ENCODE measurements around the gene SLC35F4. TPM values are rescaled to one million over a fixed set of nuclear protein-coding genes. Genes with fewer than 3 reads are reported as not detected.
"Not testable (repeated sequence)": the region's sequence is repeated elsewhere in the genome, so short reads cannot be mapped to it uniquely, and the experiment has no call there.

Gene SLC35F4
- total RNA-seq, 1 donor from 2014 or later = not detected

- DNase-seq (ENCODE audit: low spot score) = no peak
Measured at GRCh38 chr14:57729208-57730187, 136.4 kb downstream of the SLC35F4 start.

DNA sequence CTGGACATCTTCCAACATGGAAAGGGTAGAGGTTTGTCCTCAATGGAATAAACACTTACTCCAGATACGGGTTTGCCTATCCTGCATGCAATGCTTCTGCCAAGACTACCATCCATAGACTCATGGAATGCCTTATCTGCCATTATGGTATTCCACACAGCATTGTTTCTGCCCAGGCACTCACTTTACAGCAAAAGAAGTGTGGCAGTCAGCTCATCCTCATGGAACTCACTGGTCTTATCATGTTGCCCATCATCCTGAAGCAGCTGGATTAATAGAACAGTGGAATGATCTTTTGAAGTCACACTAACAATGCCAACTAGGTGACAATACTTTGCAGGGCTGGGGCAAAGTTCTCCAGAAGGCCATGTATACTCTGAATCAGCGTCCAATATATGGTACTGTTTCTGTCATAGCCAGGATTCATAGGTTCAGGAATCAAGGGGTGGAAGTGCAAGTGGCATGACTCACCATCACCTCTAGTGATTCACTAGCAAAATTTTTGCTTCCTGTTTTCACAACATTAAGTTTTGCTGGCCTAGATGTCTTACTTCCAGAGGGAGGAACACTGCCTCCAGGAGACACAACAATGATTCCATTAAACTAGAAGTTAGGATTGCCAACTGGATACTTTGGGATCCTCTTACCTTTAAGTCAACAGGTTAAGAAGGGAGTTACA, 140.4 kb downstream of the SLC35F4 start:
- DNase-seq (ENCODE audit: low spot score) = no peak

GRCh38 chr14:57722141-57722540, 143.8 kb downstream of the SLC35F4 start:
- DNase-seq (ENCODE audit: low spot score) = not testable (repeated sequence)

- DNase-seq (ENCODE audit: low spot score) = no peak
Measured at GRCh38 chr14:57714487-57714931, 151.4 kb downstream of the SLC35F4 start.

- no peak for DNase-seq (ENCODE audit: low spot score)
Measured at GRCh38 chr14:57712698-57713097, 153.2 kb downstream of the SLC35F4 start.

DNA sequence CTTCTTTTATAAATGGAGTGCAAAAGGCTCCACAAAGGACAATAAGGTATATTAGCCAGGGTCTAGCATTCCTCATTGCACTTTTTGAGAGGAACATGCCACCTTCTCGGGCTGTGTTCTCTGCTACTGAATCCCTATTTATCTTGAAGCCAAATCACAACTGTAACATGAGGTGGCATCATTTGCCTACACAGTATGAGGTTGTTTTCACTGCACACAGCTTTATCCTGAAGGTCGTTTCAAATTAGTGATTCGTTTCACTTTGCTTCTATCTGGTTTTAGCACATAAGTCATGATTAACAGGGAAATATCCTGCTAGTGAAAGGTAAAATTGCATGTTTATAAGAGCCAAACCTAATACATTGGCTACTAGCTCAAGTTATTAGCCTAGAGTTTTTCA, 153.8 kb downstream of the SLC35F4 start:
- no peak for DNase-seq (ENCODE audit: low spot score)

DNA sequence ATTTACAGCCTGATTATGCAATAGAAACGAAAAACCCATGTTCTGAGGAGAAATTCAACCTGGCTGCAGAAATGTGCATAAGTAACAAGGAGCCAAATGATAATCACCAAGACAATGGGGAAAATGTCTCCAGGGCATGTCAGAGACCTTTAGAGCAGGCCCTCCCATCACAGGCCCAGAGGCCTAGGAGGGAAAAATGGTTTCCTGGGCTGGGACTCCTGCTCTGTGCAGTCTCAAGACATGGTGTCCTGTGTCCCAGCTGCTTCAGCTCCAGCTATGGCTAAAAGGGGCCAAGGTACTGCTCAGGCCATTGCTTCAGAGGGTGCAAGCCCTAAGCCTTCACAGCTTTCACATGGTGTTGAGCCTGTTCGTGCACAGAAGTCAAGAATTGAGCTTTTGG, 156.0 kb downstream of the SLC35F4 start:
- DNase-seq (ENCODE audit: low spot score) = no peak

DNA sequence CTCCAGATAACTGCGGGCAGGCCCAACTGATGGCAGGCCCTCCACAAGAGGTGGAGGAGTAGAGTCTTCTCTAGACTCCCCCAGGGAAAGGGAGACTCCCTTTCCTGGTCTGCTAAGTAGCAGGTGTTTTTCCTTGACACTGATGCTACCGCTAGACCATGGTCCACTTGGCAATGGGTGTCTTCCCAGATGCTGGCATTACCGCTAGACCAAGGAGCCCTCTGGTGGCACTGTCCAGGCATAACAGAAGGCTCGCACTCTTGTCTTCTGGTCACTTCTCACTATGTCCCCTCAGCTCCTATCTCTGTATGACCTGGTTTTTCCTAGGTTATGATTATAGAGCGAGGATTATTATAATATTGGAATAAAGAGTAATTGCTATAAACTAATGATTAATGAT, 156.8 kb downstream of the SLC35F4 start:
- DNase-seq (ENCODE audit: low spot score) = not testable (repeated sequence)

- DNase-seq (ENCODE audit: low spot score) = no peak
Measured at GRCh38 chr14:57707219-57707618, 158.7 kb downstream of the SLC35F4 start.

- no peak for DNase-seq (ENCODE audit: low spot score)
Measured at GRCh38 chr14:57704763-57705162, 161.1 kb downstream of the SLC35F4 start.

GRCh38 chr14:57699947-57700346, 165.9 kb downstream of the SLC35F4 start:
- no peak for DNase-seq (ENCODE audit: low spot score)

DNA sequence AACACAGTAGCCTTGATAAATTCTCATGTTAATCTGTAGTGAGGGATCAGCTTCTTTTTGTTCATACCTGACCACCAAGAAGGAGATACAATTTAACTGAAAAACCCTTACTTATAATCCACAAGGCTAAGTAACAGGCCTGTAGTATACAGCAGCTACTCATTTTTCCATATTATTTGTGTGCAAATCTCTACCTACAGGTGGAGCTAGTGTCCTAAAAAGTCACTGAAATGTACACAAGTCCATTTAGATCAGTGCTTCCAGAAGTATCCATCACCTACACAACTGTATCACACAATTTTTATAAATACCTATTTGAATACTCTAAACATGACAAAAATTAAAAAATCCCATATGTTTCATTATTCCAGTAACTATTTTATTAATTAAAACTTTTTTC, 173.2 kb downstream of the SLC35F4 start:
- no peak for DNase-seq (ENCODE audit: low spot score)

DNA sequence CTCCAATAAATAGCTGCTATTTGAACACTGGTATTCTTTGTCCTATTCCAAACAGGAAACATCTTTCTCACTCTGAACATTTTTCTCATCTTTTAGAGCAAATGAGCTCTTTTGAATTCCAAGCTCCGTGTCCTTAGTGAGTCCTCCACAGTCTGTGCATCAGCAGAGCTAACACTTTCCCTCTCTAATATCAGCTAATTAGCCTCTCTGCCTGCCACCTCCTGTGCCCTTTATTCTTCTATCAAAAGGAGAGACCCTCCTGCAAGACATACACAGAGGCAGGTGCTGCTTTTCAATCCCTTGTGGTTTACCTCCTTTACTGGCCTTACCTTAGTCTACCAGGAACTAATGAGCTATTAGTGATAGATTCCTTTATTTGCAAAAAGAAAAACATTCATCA, 178.5 kb downstream of the SLC35F4 start:
- DNase-seq (ENCODE audit: low spot score) = no peak

DNA sequence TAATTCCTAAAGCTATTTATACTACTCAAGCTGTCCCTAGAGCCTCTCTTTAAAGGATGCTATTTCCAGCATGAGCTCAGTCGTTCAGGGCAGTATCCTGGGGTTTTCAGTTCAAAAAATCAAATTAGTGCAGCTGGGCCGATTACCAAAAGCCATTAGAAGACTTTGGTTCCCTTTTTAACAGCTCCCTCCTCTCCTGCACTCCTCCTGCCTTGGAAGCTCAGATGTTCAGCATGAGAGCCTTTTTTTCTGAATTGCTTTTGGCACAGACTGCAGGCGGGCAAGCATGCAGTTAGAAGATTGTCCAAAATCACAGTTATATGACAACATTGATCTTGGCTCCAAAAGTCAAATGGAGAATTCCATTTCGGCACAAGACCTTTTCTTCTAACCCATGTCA, 179.6 kb downstream of the SLC35F4 start:
- DNase-seq (ENCODE audit: low spot score) = no peak

DNA sequence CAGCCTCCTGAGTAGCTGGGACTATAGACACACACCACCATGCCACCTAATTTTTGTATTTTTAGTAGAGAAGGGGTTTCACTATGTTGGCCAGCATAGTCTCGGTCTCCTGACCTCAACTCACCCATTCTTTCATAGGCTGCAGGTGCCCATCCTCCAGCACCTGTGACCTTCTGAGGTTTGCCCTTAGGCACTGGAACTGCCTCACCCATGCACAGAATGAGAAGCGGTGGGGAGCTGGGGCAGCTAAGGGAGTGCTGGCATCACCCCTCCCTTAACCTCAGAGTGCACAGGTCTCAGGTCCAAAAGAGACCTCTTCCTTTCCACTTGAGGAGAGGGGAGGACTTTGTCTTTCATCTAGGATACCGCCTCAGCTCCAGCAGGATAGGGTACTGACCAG, 194.9 kb downstream of the SLC35F4 start:
- DNase-seq (ENCODE audit: low spot score) = no peak

DNA sequence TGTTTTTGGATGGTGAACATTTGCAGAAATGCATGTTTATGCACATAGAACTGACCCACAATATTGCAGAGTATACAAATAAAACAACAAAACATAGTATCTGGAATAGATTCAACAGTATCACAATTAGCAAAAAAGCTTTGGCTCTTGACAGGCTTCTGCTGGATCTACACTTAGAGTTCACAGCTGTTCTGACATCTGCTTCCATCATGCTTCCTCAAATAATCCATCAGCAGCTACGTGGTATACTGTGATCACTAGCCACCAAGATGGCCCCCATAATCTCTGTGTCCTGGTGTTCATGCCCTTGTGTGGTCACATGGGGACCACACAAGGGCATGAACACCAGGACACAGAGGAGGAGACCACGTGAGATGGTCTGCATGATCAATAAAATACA, 205.7 kb downstream of the SLC35F4 start:
- DNase-seq (ENCODE audit: low spot score) = no peak

DNA sequence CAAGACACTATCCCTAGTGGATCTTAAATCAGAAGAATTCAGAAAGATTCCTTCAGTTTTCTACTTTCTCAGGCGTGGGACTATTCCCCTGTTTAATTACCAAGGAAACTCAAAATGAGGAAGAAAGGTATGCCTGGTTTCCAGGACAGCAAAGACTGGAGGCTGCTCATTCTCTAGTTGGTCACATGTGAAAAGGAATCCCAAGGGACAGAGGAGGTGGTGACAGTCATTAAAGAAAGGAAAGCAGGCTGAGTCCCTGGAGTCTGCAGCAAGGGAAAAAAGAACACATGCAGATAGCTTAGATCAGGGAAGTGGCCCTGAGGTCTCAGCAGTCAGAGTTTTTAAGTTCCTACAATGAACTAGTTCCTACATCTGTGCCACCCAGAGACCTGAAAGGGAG, 206.8 kb downstream of the SLC35F4 start:
- DNase-seq (ENCODE audit: low spot score) = no peak

DNA sequence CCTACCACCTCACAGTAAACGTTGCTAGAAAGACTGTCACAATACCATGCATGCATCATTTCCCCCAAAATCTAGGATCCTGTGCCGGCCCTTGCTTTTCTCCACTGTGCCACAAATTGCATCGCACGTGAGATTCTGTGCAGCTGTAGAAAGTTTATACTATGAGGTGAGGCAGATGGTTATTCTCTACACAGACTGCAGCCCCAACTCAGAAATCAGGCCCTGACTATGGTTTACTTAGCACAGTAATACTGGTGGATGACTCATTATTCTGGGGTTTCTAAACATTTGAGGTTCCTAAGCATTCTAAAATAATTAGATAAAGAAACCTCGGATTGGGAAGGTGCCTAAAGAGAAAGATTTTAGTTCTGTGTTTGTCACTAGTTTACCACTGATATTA, 208.4 kb downstream of the SLC35F4 start:
- no peak for DNase-seq (ENCODE audit: low spot score)

GRCh38 chr14:57656853-57657252, 209.0 kb downstream of the SLC35F4 start:
- no peak for DNase-seq (ENCODE audit: low spot score)

DNA sequence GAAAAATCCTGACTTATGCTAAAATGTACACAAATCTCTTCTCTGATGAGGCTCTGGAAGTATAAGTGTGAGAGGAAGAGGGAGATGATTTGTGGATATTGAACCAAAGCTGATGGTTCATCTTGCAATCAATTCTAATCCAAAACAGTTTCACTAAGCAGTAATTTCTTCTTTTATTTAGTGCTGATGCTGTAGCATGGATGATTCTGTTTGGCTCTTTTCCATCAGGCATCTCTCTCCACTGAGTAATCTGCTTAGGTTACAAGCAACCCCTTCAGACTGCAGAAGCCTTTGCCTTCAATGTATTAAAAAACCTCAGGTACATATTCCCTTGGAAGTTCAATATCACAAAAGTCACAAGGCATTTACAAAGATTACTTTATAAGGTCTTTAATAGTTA, 213.1 kb downstream of the SLC35F4 start:
- DNase-seq (ENCODE audit: low spot score) = no peak

DNA sequence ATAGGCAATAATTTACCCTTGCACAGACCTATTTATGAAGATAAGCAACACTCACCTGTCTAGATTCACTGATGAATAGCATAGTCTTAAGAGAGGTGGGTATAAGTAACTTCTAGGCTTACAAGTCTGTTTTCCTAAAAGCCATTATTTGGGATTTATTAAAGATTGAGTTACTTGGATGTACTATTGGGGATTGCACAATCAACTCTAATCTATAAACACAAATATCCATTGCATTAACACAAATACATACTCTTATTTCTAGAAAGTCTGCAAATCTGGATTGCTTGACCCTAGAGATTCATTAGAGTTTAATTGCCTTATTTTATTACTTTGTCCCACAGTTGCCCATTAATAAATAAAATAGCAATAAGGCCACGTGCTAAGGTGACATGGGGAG, 224.1 kb downstream of the SLC35F4 start:
- DNase-seq (ENCODE audit: low spot score) = no peak

DNA sequence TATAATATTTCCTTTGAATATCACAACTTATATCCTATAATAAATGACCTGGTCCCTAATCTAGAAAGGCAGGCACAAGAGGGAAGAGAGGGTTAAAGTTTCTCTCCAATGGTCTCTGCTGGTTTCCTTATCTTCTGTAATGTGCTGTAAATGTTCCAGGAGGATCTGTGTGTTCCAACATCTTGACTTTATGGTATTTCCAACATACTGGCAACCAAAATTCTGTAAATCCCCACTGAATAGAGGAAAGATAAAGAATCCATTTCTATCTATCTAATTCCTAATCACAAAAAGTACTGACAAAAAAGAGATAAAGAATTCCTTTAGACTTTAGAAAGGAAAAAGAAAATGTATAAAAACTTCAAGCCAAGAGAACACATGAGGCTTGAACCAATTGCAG, 225.9 kb downstream of the SLC35F4 start:
- DNase-seq (ENCODE audit: low spot score) = no peak

DNA sequence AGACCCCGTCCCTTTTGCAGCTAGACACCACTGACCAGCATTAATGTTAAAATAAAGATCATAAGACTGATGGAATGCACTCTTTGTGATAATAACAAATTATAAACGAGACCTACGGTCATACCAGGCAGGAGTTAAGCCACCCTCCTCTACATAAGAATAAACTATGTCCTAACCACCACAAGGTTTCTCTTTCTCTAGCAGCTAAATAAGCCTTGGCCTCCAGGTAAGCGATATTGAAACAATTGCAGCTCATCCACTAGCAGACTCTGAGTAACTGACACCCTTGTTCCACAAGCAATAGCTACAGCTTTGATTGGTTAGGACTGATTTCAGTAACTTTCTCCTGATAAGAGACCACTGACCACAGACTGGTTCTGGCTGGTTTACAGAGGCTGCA, 228.0 kb downstream of the SLC35F4 start:
- DNase-seq (ENCODE audit: low spot score) = no peak
